ENCODE results near the gene ERVV-1.

Gene ERVV-1

DNA sequence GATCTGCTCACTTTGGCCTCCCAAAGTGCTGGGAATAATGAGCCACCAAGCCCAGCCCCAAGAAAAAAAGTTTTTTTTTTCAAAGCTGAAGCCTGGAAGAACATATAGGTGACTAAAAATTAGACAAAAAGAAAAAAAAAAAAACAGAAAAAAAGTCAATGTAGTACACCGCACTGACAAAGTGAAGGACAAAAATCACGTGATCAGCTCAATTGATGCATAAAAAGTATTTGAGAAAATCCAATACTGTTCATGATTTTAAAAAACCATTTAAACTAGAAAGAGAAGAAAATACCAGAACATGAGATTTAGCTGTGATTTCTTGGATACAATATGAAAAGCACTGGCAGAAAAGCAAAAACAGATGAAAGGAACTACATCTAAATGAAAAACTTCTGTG lies 20.3 kb downstream of the ERVV-1 start:
- DNase-seq = no peak

DNA sequence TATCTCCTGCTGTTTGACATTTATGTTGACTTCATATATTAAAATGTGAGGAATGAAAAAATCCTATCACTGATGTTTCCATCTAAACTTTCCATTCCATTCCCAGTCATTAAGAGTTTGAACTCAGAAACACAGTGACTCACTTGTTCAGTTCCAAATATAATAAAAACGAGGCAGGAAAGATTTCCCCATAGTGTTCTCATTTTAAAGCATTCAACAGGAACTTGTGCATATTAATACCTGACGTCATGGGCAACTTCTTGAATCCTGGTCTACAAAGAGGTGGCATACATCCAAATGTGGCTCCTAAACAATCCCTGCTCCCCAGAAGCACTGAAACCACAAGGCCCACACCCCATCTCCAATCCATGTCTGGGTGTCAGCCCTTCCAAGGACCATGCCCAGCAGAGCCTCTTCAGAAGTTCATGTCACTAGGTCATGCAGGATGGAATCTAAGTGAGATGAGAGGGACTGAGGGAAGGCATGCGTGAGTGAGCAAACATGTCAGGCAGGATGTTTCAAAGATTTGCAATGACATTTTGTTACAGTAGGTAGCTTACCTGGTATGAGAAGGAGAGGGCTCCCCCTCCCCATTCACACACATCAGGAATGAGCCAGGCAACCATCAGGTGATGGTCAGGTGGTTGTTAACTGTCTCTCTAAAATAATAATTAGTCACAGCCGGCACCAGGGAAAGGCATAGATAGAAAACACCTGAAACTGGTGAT lies 21.4 kb downstream of the ERVV-1 start:
- DNase-seq = no peak

DNA sequence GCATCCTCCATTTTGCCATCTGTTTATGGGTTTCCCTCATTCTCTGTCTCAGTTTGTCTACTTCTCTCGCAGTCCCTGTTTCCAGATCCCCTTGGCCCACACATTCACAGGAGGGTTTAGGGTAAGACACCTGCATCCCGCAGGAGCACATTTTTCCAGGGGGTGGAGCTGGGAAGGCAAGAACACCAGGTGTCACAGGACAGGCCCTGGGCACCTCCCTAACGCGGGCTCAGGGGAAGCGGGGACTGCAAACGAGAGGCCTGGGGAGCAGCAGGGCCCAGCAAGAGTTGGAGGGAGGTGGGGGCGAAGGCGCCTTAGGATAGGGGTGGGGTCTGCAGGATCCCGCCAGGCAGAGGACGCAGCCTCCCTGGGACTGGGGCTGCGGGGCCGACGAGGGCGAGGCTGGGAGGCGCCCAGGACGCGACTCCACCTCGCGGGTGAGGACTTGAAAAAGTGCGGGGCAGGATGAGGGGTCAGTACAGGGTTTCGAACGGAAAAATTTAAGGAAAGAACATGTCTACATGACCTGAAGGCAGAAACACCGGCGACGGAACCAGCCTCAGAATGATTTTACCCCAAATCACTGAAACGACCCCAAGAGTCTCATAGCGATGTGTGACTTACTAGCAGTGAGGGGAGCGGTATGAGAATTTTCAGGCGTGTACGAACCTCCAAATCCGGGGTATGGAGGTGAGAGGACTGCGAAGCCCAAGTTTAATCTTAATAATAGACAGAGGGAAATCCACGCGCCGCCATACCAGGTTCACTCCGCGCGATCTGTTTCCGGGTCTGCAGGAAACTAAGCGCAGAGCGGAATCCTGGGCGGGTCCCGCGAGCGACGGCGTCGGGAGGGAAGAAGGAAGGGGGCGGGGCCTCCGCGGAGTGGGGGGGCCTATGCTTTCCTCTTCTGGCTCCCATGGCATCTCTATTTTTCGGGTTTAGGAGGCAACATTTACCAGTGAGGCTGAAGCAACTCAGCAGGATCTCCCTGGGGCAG lies 23.7 kb downstream of the ERVV-1 start:
- peak; percentile 39 for DNase-seq

DNA sequence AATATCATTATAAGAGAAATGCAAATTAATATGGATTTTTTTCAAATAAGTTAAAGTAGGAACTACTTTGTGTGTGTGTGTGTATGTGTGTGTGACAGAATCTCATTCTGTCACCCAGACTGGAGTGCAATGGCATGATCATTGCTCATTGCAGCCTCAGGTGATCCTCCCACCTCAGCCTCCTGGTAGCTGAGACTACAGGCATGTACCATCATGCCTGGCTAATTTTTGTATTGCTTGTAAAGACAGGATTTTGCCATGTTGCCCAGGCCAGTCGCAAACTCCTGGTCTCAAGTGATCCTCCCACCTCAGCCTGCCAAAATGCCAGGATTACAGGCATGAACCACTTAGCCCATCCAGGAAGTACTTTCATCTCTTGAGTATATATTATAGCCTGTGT lies 27.6 kb downstream of the ERVV-1 start:
- no peak for DNase-seq

DNA sequence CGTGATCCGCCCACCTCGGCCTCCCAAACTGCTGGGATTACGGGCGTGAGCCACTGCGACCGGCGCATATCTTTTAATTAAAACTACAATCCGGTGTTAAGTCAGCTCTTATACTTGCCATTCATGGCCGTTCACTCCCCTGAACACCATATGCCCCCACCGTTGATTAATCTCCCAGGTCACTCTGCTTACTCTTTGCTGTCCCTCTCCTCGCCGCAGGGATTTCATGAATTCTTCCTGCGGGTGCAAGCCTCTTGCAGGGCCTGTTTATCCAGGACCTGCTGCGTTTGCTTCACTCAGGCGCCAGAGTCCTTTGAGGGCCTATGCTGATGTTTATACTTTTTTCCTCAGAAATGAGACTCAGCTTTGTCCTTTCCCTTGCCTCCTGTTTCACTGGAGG lies 31.8 kb downstream of the ERVV-1 start:
- no peak for DNase-seq

DNA sequence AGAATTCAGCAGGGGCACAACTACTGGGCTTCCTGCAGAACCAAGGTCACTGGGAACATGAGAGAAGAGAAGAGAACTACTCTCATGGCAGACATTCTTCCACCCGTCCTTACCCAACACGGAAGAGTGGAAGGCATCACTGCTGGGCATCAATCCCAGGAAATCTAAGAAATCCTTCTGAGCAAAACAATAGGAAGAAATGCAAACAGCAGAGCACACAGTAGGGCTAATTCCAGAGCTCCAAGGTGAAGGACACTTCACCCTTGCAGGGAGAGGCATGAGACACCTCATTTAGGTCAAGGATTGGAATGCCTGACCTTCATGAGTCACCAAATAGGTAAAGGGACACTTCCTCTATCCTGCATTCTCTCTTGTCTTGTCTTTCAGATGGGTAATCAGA lies 33.7 kb downstream of the ERVV-1 start:
- no peak for DNase-seq

DNA sequence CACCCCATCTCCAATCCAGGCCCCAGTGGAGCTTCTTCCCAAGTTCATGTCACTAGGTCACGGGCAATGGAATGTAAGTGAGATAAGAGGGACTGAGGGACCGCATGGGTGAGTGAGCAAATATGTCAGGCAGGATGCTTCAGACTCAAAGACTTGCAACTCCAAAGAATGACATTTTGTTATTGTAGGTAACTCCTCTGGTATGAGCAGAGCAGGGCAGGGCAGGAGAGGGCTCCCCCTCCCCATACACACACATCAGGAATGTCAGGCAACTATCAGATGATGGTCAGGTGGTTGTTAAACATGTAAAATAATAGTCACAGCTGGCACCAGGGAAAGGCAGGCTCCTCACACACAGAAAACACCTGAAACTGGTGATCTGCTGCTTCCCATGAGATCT lies 41.4 kb downstream of the ERVV-1 start:
- no peak for DNase-seq

DNA sequence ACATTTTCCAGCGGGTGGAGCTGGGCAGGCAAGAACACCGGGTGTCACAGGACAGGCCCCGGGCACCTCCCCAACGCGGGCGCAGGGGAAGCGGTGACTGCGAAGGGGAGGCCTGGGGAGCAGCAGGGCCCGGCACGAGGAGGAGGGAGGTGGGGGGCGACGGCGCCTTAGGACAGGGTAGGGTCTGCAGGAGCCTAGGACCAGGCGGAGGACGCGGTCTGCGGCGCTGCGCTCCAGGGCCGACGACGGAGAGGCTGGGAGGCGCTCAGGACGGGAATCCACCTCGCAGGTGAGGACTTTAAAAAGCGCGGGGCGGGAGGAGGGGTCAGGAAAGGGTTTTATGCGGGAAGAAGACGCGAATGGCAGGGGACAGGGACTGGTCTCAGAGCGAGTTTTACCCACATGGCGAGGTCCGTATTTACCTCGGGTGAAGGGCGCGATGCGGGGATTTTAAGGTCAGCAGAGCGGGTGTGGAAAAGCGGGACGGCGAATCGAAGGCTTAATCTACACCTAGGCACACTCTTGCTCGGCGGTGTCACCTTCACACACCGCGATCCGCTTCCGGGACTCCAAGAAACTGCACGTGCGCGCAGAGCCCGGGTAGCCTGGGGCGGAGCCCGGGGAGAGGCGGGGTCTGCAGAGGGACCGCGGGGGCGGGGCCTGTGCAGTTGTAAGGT lies 44.3 kb downstream of the ERVV-1 start:
- DNase-seq = peak; percentile 2

Measured in T1000 (cell line).